Endothelial cell of umbilical vein (primary cell): ENCODE data around the gene PCNX1. TPM values are rescaled to one million over a fixed set of nuclear protein-coding genes. Genes with fewer than 3 reads are reported as not detected.

Experiments
- BruUV-seq: library from RNA; stranded (reverse); fragments of 400-500 nt; replicated peaks from 2 replicates; lab custom pipeline; 2021; lab: Mats Ljungman, UMichigan
- CTCF ChIA-PET: fragments of 300-600, 350-600 bp; sonication (Branson Sonifier 250); formaldehyde crosslinking; loops from one replicate; lab custom pipeline; 2021; ENCODE audit warnings: antibody characterized with exemption, inconsistent platforms; lab: Charles Lee
- POLR2A ChIA-PET: fragments of 300-600, 350-600 bp; sonication (Branson Sonifier 250); formaldehyde crosslinking; loops from one replicate; lab custom pipeline; 2021; ENCODE audit warnings: antibody characterized with exemption, inconsistent platforms; lab: Charles Lee
- DNase-seq: peaks from one replicate; pipeline ENCODE4 v3.0.0-alpha.2; 2011; ENCODE audit warnings: low read depth, low spot score
- FAIRE-seq: peaks from 2 replicates; lab custom pipeline; 2011; peaks lifted over from hg19 to GRCh38; lab: Jason Lieb, UNC
- H2AFZ ChIP-seq: 2 replicates; pipeline ENCODE4 v1.6.0; 2012; ENCODE audit warnings: low read depth, low read length, control low read depth, inconsistent platforms
- H3K27ac ChIP-seq: 2 replicates; pipeline ENCODE4 v1.5.1; 2011; ENCODE audit warnings: low read depth, mild to moderate bottlenecking, control low read depth, low read length, moderate library complexity; ENCODE audit not compliant: insufficient read depth
- H3K27me3 ChIP-seq, 2 experiments: 2 replicates each; pipeline versions ENCODE4 v1.6.0 to v1.6.1; 2011; ENCODE audit warnings: low read length in 2 of 2, mixed read lengths in 1 of 2; ENCODE audit not compliant: control insufficient read depth in 2 of 2, insufficient read depth in 2 of 2
- H3K36me3 ChIP-seq, 2 experiments: 2 replicates in 1 of 2; 3 replicates in 1 of 2; pipeline ENCODE4 v1.5.1; 2011; ENCODE audit warnings: low read length in 2 of 2, mild to moderate bottlenecking in 1 of 2, moderate library complexity in 1 of 2; ENCODE audit not compliant: control insufficient read depth in 2 of 2, insufficient read depth in 2 of 2; ENCODE audit errors: extremely low read depth in 1 of 2
- H3K4me1 ChIP-seq: 3 replicates; pipeline ENCODE4 v1.5.1; 2011; ENCODE audit warnings: mild to moderate bottlenecking, low read length; ENCODE audit not compliant: control insufficient read depth, insufficient read depth; ENCODE audit errors: extremely low read depth
- H3K4me2 ChIP-seq: 2 replicates; pipeline ENCODE4 v1.6.1; 2011; ENCODE audit warnings: low read length, control low read depth, mixed read lengths; ENCODE audit not compliant: insufficient read depth
- H3K4me3 ChIP-seq, 3 experiments: fragments of 200-600 bp in 1 of 3; sonication (generic), shearing (Covaris generic) in 1 of 3; replicated peaks in 1 of 3; 2 replicates each; pipeline ENCODE4 v1.5.1; 2011 to 2016; ENCODE audit warnings: control low read depth in 3 of 3, low read length in 3 of 3, mild to moderate bottlenecking in 2 of 3, inconsistent platforms in 1 of 3, low read depth in 1 of 3, moderate library complexity in 1 of 3; ENCODE audit not compliant: insufficient read depth in 1 of 3
- H3K79me2 ChIP-seq: 2 replicates; pipeline ENCODE4 v1.6.0; 2012; ENCODE audit warnings: low read length, inconsistent platforms; ENCODE audit not compliant: control insufficient read depth, insufficient read depth
- H3K9ac ChIP-seq: replicated peaks from 2 replicates; pipeline ENCODE3; 2011; ENCODE audit warnings: low read length, control low read depth; ENCODE audit not compliant: insufficient read depth; ENCODE audit errors: extremely low read depth
- H3K9me1 ChIP-seq: replicated peaks from 3 replicates; pipeline ENCODE4 v1.6.0; 2011; ENCODE audit warnings: mild to moderate bottlenecking, low read length; ENCODE audit not compliant: control insufficient read depth, insufficient read depth; ENCODE audit errors: extremely low read depth
- H3K9me3 ChIP-seq: replicated peaks from 2 replicates; pipeline ENCODE4 v1.5.1; 2012; ENCODE audit warnings: low read length, inconsistent platforms; ENCODE audit not compliant: control insufficient read depth, insufficient read depth
- H4K20me1 ChIP-seq: replicated peaks from 2 replicates; pipeline ENCODE3; 2011; ENCODE audit warnings: mild to moderate bottlenecking, low read length; ENCODE audit not compliant: control insufficient read depth, insufficient read depth; ENCODE audit errors: extremely low read depth
- EZH2 ChIP-seq: IDR thresholded peaks from 2 replicates; pipeline ENCODE4 v1.6.1; 2012; ENCODE audit warnings: borderline replicate concordance, low read depth, mild to moderate bottlenecking, moderate library complexity, low read length, inconsistent platforms; ENCODE audit not compliant: severe bottlenecking
- FOS ChIP-seq: IDR thresholded peaks from 2 replicates; pipeline ENCODE4 v1.6.1; 2011; ENCODE audit warnings: mild to moderate bottlenecking, low read length, moderate library complexity, borderline replicate concordance; ENCODE audit not compliant: insufficient read depth
- GATA2 ChIP-seq: IDR thresholded peaks from 2 replicates; pipeline ENCODE4 v1.7.0; 2011; ENCODE audit warnings: low read depth, mild to moderate bottlenecking, moderate library complexity, mixed read lengths, low read length; ENCODE audit not compliant: insufficient read length, insufficient read depth
- JUN ChIP-seq: IDR thresholded peaks from 2 replicates; pipeline ENCODE4 v1.6.1; 2011; ENCODE audit warnings: borderline replicate concordance, low read depth; ENCODE audit not compliant: insufficient read length, insufficient read depth
- MYC ChIP-seq: IDR thresholded peaks from one replicate; pipeline ENCODE4 v1.6.1; 2011; ENCODE audit warnings: mild to moderate bottlenecking, low read depth, low read length
- POLR2A ChIP-seq: IDR thresholded peaks from 2 replicates; pipeline ENCODE4 v1.6.1; 2012; ENCODE audit warnings: low read depth, mild to moderate bottlenecking, control low read depth, low read length
- POLR2AphosphoS5 ChIP-seq: IDR thresholded peaks from 2 replicates; pipeline ENCODE4 v1.6.1; 2012; ENCODE audit warnings: low read depth, mild to moderate bottlenecking, control low read depth, low read length, moderate library complexity; ENCODE audit not compliant: insufficient read depth
- dilution Hi-C: fragments of 300-500 bp; cut with MboI; formaldehyde crosslinking; loops from one replicate; pipeline ENCODE4 v1.15.0; 2019; ENCODE audit warnings: low sequenced_read_pairs; ENCODE audit not compliant: extremely low pct_ligation_motif_present
- intact Hi-C: fragments of 100-400 bp; cut with micrococcal nuclease; formaldehyde crosslinking; loops from one replicate; pipeline ENCODE4 v1.10.0; 2022
- polyA plus RNA-seq, 4 experiments: library from polyadenylated mRNA; depleted of rRNA in 3 of 4; stranded (reverse) in 3 of 4; unstranded in 1 of 4; fragments of >200 nt; gene quantifications; 2 replicates each; pipeline versions ENCODE4 v1.2.1 to v1.2.3, GENCODE V29; 2011 to 2012; ENCODE audit warnings: missing spikeins in 1 of 4
- total RNA-seq: library from RNA; stranded (reverse); gene quantifications from 2 replicates; pipeline ENCODE4 v1.2.3, GENCODE V29; 2021
- TF ChIP-seq, protein P1 (sequence below), 2 donors: IDR thresholded peaks; 1 replicate in 1 of 2; 2 replicates in 1 of 2; pipeline ENCODE4 v1.5.1; 2011; ENCODE audit warnings: low read length in 2 of 2, mild to moderate bottlenecking in 2 of 2, moderate library complexity in 2 of 2, control low read depth in 1 of 2, inconsistent platforms in 1 of 2, low read depth in 1 of 2; ENCODE audit not compliant: insufficient read depth in 1 of 2; ENCODE audit errors: extremely low read depth in 1 of 2
- TF ChIP-seq, protein P2 (sequence below): IDR thresholded peaks from 2 replicates; pipeline ENCODE4 v1.6.1; 2011; ENCODE audit not compliant: insufficient read depth, insufficient read length

Gene PCNX1
- total and polyA plus RNA-seq, 2 donors (not counting 3 experiments of a cell fraction or from before 2014, with no cell fraction given), result 21.4 to 40.5 TPM

DNA sequence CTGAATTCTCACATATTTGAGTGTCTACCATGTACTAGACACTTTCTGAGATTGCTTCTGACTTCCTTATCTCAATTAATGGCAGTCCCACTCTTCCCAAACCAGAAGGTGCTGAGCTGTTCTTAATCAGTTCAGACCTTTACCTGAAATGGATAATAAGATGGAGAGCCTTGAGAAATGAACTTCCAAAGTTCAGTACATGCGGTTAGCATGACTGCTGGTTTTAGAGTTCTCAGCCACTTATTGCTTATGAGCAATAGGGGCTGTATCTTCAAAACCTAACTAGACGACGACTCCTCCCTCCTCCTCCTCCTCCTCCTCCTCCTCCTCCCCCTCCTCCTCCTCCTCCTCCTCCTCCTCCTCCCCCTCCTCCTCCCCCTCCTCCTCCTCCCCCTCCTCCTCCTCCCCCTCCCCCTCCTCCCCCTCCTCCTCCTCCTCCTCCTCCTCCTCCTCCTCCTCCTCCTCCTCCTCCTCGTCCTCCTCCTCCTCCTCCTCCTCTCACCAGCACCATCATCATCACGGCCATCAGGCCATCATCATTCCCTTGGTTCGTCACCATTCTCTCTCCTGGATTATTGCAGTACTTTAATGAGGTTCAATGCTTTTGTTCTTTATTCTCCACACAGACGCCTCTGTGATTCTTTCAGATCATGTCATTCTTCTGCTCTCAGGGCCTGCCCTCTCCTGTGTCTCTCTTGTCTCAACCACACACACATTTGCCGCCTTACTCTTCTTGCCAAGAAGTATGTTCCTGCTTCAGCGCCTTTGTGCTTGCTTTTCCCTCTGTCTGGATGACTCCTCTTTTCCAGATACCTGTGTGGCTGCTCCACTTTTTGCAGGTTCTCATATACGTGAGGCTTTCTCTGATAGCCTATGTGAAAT is 2.7 kb downstream of the PCNX1 start:
- no peak for FAIRE-seq

GRCh38 chr14:70915415-70915814 is 8.2 kb downstream of the PCNX1 start:
- H3K36me3 ChIP-seq, result no peaks in the 10 kb centered on the region
- no peak overlapping the region for H2AFZ ChIP-seq
- CTCF ChIA-PET, result interaction anchor here (0.9 kb wide), 1 partner anchor 8 kb away, joined by 3 read pairs; the partner anchor contains the start of gene PCNX1
- no peaks in the 10 kb centered on the region for H3K27me3 ChIP-seq
- no peak overlapping the region for H3K27ac ChIP-seq
- dilution Hi-C loops, result no loop called here
- TF ChIP-seq GATA2 (no peak), JUN (no peak), FOS (no peak), POLR2AphosphoS5 (no peak), EZH2 (no peak), POLR2A (no peak), MYC (no peak)
- TF ChIP-seq, protein P1, sequence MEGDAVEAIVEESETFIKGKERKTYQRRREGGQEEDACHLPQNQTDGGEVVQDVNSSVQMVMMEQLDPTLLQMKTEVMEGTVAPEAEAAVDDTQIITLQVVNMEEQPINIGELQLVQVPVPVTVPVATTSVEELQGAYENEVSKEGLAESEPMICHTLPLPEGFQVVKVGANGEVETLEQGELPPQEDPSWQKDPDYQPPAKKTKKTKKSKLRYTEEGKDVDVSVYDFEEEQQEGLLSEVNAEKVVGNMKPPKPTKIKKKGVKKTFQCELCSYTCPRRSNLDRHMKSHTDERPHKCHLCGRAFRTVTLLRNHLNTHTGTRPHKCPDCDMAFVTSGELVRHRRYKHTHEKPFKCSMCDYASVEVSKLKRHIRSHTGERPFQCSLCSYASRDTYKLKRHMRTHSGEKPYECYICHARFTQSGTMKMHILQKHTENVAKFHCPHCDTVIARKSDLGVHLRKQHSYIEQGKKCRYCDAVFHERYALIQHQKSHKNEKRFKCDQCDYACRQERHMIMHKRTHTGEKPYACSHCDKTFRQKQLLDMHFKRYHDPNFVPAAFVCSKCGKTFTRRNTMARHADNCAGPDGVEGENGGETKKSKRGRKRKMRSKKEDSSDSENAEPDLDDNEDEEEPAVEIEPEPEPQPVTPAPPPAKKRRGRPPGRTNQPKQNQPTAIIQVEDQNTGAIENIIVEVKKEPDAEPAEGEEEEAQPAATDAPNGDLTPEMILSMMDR (IDR thresholded peaks at IDR 0.05; ENCODE audit: extremely low read depth in 1 of 2, insufficient read depth in 1 of 2, low read depth in 1 of 2, low read length in 2 of 2), result no peak
- TF ChIP-seq, protein P2, sequence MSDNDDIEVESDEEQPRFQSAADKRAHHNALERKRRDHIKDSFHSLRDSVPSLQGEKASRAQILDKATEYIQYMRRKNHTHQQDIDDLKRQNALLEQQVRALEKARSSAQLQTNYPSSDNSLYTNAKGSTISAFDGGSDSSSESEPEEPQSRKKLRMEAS, result no peak
- POLR2A ChIA-PET, result no interaction called here
- H3K4me2 ChIP-seq, result no peak overlapping the region
- no peak for DNase-seq
- no peak for FAIRE-seq
- no TSS peak for BruUV-seq
- H4K20me1 ChIP-seq, result peaks cover 5% of the 10 kb centered on the region
- H3K4me1 ChIP-seq, result peaks cover 16% of the 10 kb centered on the region
- H3K79me2 ChIP-seq, result peaks cover 85% of the 10 kb centered on the region
- no peak overlapping the region for H3K4me3 ChIP-seq
- no peak overlapping the region for H3K9ac ChIP-seq
- intact Hi-C loops, result no loop called here
- H3K9me1 ChIP-seq, result no peaks in the 10 kb centered on the region
- no peaks in the 10 kb centered on the region for H3K9me3 ChIP-seq

More for the DNA sequence above, 2.7 kb downstream of the PCNX1 start:
- Histone ChIP-seq H3K36me3 (no peaks in the 10 kb centered on the region), H3K79me2 (peaks cover 67% of the 10 kb centered on the region), H3K4me3 (no peak overlapping the region), H3K4me1 (peaks cover 25% of the 10 kb centered on the region), H3K9ac (no peak overlapping the region), H2AFZ (no peak overlapping the region), H3K9me3 (no peaks in the 10 kb centered on the region), H3K9me1 (no peaks in the 10 kb centered on the region), H3K27me3 (no peaks in the 10 kb centered on the region), H4K20me1 (peaks cover 4% of the 10 kb centered on the region), H3K4me2 (no peak overlapping the region), H3K27ac (no peak overlapping the region)
- peak; percentile 13 for DNase-seq
- intact Hi-C loops, result no loop called here
- no peak for TF ChIP-seq FOS
- dilution Hi-C loops, result no loop called here
- CTCF ChIA-PET, result interaction anchor here (1.0 kb wide), 1 partner anchor 9 kb away, joined by 4 read pairs; no protein-coding TSS in a partner anchor
- POLR2A ChIA-PET, result no interaction called here
- BruUV-seq, result no TSS peak
